NCI-H1105 treated with DMSO at 0.1 percent for 48 hours (cell line): ENCODE measurements around the gene VOPP1.

ENCODE experiments used
- DNase-seq: peaks from one replicate; lab custom pipeline; 2025; lab: John Stamatoyannopoulos, UW

Gene VOPP1

GRCh38 chr7:55432939-55433784, 139.1 kb downstream of the VOPP1 start:
- peak; percentile 74 for DNase-seq

- DNase-seq: no peak
These were observed 139.8 kb downstream of the VOPP1 start for GRCh38 chr7:55432506-55432905.

DNA sequence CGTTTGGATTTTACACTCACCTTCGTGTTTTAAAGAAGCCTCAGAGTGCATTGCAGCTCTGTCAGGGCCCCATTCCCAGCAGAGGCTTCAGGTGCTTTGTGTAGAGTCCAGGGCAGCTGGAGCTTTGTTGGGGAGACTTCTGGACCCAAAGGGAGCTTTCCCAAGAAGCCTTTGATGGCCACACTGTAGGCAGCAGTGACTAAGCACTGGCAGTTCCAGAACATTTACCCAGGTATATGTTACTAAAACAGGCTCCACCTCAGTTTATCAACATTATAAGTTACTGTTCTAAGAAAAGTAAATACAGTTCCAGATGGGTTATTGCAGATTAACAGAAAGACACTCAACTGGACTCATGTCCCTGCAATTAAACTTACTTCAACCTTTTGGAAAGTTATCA, 140.4 kb downstream of the VOPP1 start:
- no peak for DNase-seq

GRCh38 chr7:55429835-55430499, 142.3 kb downstream of the VOPP1 start:
- no peak for DNase-seq

- DNase-seq: peak; percentile 72
These were observed 144.5 kb downstream of the VOPP1 start for GRCh38 chr7:55427800-55428199.

GRCh38 chr7:55427342-55427741, 145.0 kb downstream of the VOPP1 start:
- DNase-seq: no peak

GRCh38 chr7:55426676-55427075, 145.6 kb downstream of the VOPP1 start:
- no peak for DNase-seq

DNA sequence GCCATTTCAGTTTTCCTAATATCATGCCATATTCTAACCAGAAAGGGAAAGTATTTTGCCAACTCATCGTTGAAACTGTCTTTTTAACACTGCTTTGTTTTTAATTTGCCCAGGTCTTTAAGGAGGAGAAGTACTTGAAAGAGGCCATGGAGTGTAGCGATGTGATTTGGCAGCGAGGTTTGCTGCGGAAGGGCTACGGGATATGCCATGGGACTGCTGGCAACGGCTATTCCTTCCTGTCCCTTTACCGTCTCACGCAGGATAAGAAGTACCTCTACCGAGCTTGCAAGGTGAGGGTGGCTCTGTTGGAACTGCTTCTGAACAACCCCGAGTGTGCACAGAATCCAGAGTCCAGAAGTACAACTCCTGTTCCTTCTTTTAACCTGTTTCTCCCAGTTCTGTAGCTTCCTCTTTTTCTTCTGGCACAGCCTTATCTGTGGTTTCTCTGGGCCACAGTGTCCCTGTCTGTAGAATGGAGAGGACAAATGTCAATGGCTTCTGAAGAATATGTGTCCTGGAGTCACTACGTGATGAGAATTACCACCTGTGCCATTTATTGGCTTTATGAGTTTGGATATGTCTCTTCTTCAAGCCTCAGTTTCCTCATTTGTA, 147.1 kb downstream of the VOPP1 start:
- DNase-seq: no peak

GRCh38 chr7:55423891-55424290, 148.4 kb downstream of the VOPP1 start:
- no peak for DNase-seq

DNA sequence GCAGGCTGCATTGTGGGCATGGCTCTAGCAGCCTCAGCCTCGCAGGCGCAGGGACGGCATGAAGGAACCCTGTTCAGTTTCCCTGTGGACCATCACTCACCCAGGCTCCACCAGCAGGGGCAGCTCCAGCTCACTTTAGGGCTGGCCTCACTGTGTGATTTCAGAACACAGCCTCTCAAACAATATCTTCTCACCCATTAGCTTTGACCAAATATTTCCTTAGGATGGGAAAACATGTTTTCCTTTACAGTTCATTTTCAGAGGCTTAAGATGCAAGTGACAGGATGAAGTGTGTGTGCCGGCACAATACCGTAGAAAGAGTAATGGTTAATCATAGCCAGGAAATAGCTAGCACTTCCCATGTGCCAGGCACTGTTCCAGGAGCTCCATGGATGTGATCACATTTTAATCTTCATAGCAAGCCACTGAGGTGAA, 149.0 kb downstream of the VOPP1 start:
- no peak for DNase-seq
